HG03460 (cell line): Measurements from ENCODE around the gene GPR160.

Source experiments
- ATAC-seq: cut with Tn5 transposase; IDR thresholded peaks from one replicate; pipeline ENCODE4 v1.9.1; 2021; ENCODE audit not compliant: unreplicated experiment

GPR160 gene

GRCh38 chr3:170027233-170028102 lies 10.3 kb upstream of the GPR160 start:
- ATAC-seq = no peak

- ATAC-seq = no peak
Measured at GRCh38 chr3:170033489-170033888, 4.3 kb upstream of the GPR160 start.

DNA sequence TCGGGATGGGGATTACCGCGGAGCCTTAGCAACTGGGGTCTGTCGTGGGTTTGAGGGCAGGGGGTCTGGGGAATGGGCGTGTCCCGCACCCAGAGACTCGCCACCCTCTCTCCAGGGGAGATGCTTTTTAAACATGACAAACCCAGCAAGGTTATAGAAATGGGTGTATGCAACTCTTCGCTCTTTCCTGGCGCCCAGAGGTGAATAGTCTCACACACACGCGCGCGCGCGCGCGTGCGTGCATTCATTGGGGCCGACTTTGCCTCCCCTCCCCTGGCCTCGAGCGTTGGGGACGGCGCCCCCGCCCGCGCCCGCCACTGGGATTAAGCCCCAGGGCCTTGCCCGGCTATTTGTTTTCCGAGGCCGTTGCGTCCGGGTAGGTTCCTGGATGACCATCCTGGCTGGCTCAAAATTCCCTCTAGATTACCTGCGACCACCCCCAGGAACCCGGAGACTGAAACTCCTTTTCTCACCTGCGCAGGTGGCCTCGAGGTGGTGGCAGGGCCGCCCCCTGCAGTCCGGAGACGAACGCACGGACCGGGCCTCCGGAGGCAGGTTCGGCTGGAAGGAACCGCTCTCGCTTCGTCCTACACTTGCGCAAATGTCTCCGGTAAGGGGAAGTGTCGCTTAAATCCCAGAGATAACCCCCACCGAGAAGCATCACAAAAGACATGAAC lies 777 bp downstream of the GPR160 start:
- ATAC-seq = peak; percentile 6

DNA sequence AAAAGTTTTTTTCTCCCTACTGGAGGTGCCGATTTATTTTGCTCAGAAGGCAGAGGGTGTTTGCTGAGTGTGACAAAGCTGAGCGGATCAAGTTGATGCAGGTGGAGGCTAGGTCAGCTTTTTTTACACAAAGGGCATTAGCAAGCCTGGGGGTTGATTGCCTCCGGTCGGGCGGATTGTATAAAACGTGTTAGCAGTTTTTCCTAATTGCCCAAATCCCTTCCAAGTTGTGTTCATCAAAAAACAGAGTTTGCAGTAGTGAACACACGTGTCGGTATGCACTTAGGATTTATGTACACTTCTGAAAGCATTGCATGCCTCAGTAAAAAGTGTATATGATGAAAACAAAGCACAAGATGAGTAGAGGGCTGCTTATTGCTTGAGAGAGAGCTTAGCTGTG lies 2.6 kb downstream of the GPR160 start:
- no peak for ATAC-seq

- no peak for ATAC-seq
Measured at GRCh38 chr3:170043506-170043905, 5.7 kb downstream of the GPR160 start.

DNA sequence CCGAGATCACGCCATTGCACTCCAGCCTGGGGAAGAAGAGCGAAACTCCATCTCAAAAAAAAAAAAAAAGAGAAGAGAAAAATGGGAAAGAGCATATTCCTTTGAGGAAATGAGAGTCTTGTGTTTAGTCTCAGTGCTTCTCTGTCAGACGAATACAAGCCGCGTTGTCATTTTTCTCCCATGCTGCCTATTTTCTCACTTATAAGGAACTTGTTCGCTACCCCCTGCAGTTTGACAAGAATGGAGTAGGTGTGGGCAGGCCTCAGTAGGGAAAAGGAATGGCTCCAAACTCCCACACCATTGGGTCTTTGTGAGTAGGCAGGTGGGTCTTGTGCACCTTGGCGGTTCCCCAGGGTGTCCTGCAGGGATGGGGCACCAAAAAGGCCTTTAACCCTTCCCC lies 6.5 kb downstream of the GPR160 start:
- no peak for ATAC-seq

GRCh38 chr3:170044795-170045244 lies 7.0 kb downstream of the GPR160 start:
- peak; percentile 85 for ATAC-seq

DNA sequence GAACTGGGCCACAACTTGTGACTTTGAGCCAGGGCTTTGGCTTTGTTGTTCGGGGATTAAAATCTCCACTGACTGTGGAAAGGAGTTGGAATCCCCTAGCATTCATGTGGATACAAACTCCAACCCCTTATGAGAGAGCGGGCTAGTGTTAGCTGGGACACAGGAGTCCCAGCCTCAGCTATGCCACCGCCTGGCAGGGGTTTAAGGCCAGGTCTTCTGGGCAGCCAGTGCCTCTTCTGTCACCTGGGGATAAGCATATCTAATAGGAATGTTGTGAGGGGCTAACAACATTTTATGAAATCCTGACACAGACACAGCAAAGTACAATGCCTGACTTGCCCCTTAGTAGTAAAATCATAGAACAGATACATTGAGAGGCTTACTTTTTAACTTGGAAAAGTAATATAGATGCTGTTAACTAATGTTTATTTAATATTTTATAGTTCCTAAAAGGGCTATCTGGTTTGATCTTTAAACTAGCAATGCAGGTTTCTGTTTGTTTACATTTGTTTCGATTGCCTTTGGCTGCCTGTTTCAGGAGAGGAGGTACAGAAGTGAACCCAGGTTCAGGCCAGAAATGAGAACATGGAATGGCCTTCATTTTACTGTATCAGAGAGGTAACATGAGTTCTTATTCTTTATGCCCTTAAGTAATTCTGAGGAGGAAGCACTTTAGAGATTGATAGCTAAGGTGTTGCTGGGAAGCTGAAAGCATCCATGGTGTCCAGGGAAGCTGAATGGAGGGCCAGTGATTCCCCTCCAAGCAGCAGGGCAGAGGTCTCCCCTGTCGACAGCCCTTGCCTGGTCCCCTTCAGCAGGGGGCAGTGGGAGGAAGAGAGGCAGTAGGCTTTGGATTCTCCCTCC lies 8.7 kb downstream of the GPR160 start:
- ATAC-seq = no peak

GRCh38 chr3:170047133-170047404 lies 9.3 kb downstream of the GPR160 start:
- no peak for ATAC-seq

- no peak for ATAC-seq
Measured at GRCh38 chr3:170049146-170050000, 11.6 kb downstream of the GPR160 start.

- ATAC-seq = no peak
Measured at GRCh38 chr3:170050753-170051152, 13.0 kb downstream of the GPR160 start.

- ATAC-seq = no peak
Measured at GRCh38 chr3:170052398-170052797, 14.6 kb downstream of the GPR160 start.

DNA sequence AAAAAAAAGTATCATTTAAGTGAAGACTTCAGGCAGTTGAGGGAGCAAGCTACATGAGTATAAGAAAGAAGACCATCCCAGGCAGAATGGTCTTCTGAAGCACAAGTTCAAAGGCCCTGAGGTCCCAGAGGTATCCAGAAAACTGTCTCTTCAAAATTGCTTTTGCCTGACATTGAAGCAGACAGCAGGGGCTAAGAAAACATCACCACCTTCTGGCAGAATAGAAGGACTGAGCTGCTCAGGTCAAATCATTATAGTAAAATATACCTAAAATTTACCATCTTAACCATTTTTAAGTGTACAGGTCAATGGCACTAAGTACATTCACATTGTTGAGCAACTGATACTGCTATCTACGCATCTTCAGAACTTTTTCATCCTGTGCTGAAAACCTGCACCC lies 16.4 kb downstream of the GPR160 start:
- ATAC-seq = no peak

DNA sequence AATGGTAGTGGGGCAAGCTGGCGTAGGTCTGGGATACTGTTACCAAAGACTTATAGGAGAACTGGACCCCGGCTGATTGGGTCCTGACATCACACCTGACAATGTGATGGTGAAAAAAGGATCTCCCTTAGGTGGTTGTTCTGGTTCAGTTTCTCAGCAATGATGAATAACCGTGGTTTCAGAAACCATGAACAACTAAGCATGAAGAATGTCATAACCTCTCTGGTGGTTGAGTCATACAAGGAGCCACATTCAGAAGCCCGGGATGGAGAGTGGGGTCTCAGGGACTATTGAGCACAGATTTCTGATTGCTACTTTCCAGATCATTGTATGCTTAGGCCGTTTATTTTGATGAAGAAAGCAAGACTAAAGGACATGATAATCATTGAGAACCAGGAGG lies 17.4 kb downstream of the GPR160 start:
- ATAC-seq = peak; percentile 63

- peak; percentile 94 for ATAC-seq
Measured at GRCh38 chr3:170056710-170057454, 19.1 kb downstream of the GPR160 start.

DNA sequence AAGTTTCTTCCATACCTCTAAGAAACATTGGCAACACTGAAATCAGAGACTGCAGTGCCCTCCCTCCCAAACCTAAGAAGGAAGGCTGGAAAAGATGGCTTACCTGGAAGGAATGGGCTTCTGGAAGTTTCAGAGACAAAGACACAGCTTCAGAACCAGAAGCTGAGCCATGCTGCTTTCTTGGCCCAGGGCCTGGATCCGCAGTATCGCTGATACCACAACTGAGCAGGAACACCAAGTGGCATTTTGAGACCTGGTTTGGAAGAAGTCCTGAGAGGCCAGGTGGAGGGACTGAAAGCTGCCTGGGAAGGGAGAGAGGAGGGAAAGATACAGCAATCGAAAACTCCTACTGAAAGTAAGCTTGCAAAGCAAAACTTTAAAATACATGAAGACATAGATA lies 19.8 kb downstream of the GPR160 start:
- no peak for ATAC-seq

- ATAC-seq = no peak
Measured at GRCh38 chr3:170058127-170058526, 20.3 kb downstream of the GPR160 start.

- no peak for ATAC-seq
Measured at GRCh38 chr3:170059447-170059846, 21.7 kb downstream of the GPR160 start.

DNA sequence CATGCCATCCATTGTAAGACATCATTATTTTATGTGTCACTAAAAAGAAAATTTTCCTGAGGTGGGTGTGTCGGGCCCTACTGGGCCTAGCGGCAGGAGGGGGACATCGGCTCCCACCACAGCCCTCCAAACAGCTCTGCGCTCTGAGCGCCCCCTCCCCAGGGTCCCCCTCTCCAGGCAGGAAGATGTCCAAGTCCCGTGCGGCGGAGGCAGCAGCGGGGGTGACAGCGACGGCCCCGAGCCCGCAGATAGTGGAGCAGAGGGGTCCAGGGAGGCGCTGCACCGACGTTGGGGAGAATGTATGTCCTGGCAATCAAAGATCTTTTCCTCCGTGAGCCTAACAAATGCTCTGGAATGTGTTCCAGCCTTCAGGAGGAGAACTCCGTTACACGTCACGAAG lies 24.3 kb downstream of the GPR160 start:
- no peak for ATAC-seq

DNA sequence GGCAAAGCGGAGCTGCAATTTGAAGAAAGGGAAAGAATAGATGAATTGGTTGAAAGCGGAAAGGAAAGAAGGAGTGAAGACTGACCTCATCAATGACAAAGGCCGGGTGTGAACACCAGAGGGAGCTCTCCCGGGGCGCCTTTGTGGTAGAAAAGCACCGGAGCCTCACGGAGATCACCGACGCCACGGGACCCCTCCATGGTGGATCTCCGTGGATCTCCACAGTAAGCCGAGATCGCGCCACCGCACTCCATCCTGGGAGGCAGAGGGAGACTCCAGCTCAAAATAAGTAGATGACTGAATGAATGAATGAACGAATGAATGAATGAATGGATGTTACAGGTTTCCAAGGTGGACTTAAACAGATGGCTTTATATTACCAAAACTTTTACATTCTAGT lies 25.0 kb downstream of the GPR160 start:
- no peak for ATAC-seq
